ENCODE data around the gene PTPRN2.

DNA sequence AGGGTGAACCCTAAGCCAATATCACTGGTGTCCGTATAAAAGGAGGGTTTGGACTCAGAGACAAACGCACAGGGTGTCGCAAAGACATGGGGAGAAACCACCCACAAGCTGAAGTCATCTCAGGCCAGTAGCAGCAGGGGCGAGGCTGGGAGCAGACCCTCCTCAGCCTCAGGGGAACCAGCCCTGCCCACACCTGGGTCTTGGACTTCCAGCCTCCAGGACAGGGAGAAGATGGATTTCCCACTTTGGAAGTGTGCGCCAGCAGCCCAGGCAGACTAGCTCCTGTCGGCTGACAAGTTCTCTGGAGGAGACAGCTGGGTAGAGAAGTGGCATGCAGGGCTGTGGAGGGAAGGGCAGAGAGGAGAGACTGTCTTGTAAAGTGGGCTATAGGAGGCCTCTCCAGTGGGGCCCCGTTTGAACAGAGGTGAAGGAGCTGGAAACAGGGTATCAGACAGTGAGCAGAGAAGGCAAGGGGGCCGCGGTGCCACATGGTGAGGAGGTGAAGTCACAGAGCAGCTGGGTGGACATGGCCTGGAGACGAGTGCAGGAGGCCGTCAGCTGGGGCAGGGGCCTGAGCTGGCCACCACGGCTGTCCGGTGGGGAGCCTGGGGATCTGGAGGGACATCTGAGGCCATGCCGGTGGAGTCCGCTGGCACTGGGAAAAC is 475.6 kb downstream of the PTPRN2 start:
- TF ChIP-seq GATA3 (IDR thresholded peaks at IDR 0.05; ENCODE audit: low read depth, low read length) (no peak), GATA2 (IDR thresholded peaks at IDR 0.05; ENCODE audit: low read depth, low read length) (no peak)

All from SH-SY5Y (cell line).